Endothelial cell of coronary artery (primary cell): ENCODE results near the gene SOX14. TPM values are rescaled to one million over a fixed set of nuclear protein-coding genes. Genes with fewer than 3 reads are reported as not detected.

Experiments
- total RNA-seq: library from RNA; depleted of rRNA; stranded (reverse); fragments of >200 nt; gene quantifications from 2 replicates; pipeline ENCODE4 v1.2.3, GENCODE V29; 2014

SOX14 gene
- total RNA-seq = not detected in 2 replicates

GRCh38 chr3:137764001-137764433 lies at the start of gene SOX14:
Gene SOX14 (plus strand): TSS chr3:137764315. CDS start chr3:137764785, 470 bp downstream.

Other genes with a start within 250 kb of the SOX14 start
- not detected in 2 replicates for gene CLDN18, start 245.8 kb downstream of the SOX14 start, total RNA-seq